GM18502 (cell line): ENCODE measurements around the gene LILRA6.
A peak's percentile ranks its signal among the peaks of the same experiment; 100 is the strongest.

ENCODE experiments used
- ATAC-seq: cut with Tn5 transposase; IDR thresholded peaks from one replicate; pipeline ENCODE4 v1.9.1; 2021; ENCODE audit warnings: mild to moderate bottlenecking; ENCODE audit not compliant: unreplicated experiment, poor library complexity

Gene LILRA6

GRCh38 chr19:54190503-54191010 lies 52.0 kb downstream of the LILRA6 start:
- ATAC-seq = peak; percentile 47

GRCh38 chr19:54189735-54190502 lies 52.7 kb downstream of the LILRA6 start:
- peak; percentile 55 for ATAC-seq

GRCh38 chr19:54189145-54189734 lies 53.4 kb downstream of the LILRA6 start, which contains the start of gene MBOAT7:
Gene MBOAT7 (minus strand): TSS chr19:54189580. CDS start chr19:54188508, 1,072 bp downstream.
- peak; percentile 19 for ATAC-seq

- ATAC-seq = no peak
These were observed 54.2 kb downstream of the LILRA6 start for GRCh38 chr19:54188215-54188871.

GRCh38 chr19:54186934-54187381 lies 55.6 kb downstream of the LILRA6 start:
- ATAC-seq = no peak
